ENCODE data around the gene LYAR.

LYAR gene

DNA sequence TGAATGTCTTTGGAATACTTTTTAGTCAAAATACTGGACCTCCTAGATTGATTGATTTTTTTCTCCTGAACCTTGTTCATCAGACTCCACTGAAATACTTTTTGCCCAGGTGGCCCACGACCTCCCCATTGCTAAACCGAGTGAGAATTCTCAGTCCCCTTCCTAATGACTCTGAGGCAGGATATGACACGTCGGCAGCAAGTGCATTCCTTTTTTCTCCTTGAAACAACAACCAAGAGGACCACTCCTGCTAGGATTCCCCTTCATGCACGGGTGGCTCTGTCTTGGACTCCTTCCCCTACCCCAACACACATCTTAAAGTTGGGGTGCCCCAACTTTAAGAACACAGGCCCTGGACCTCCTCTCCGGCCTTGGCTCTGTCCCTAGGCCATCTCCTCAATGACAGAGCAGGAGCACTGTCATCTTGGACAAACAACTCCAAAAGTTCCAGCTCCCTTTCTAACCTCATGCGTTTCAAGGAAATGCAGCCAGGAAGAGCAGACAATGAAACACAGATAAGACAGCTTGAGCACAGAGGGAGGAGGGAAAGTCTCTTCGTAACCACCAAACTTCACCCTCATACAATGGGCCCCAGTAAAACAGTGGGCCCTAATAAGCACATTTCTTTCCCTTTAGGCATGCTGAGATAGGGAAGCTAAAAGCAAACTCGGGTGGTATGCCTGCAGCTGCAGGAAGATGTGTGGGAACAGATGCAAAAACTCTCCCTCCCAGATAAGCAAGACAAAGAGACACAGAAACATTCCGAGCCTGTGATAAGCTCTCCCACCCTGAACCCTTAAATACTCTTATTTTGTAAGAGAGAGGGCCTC lies 34.0 kb upstream of the LYAR start:
- Histone ChIP-seq H3K9me3 (ENCODE audit: low read length) (no peaks in the 10 kb centered on the region), H3K27ac (ENCODE audit: low read depth, low read length, poor library complexity, severe bottlenecking) (no peak overlapping the region), H3K79me2 (ENCODE audit: insufficient read depth, low read length) (no peaks in the 10 kb centered on the region), H3F3A (ENCODE audit: insufficient read depth, low read length) (no peaks in the 10 kb centered on the region), H3K27me3 (ENCODE audit: insufficient read depth, low read length) (no peaks in the 10 kb centered on the region), H4K20me1 (ENCODE audit: insufficient read depth, low read length) (no peaks in the 10 kb centered on the region), H3K9ac (ENCODE audit: low read length) (no peak overlapping the region), H2AFZ (ENCODE audit: low read length) (no peak overlapping the region), H3K4me2 (ENCODE audit: low read length) (no peak overlapping the region), H3K36me3 (ENCODE audit: insufficient read depth, low read length) (peaks cover 9% of the 10 kb centered on the region; the same call in 1 of the 2 replicates), H3K9me2 (ENCODE audit: low read depth, low read length) (no peaks in the 10 kb centered on the region), H3K4me1 (ENCODE audit: insufficient read depth, low read length, severe bottlenecking) (no peaks in the 10 kb centered on the region), H3K4me3 (ENCODE audit: low read depth, low read length, poor library complexity, severe bottlenecking) (no peak overlapping the region)
- no peak for TF ChIP-seq EZH2 (IDR thresholded peaks at IDR 0.05; ENCODE audit: borderline replicate concordance, low read length)
- TF ChIP-seq, protein P1, sequence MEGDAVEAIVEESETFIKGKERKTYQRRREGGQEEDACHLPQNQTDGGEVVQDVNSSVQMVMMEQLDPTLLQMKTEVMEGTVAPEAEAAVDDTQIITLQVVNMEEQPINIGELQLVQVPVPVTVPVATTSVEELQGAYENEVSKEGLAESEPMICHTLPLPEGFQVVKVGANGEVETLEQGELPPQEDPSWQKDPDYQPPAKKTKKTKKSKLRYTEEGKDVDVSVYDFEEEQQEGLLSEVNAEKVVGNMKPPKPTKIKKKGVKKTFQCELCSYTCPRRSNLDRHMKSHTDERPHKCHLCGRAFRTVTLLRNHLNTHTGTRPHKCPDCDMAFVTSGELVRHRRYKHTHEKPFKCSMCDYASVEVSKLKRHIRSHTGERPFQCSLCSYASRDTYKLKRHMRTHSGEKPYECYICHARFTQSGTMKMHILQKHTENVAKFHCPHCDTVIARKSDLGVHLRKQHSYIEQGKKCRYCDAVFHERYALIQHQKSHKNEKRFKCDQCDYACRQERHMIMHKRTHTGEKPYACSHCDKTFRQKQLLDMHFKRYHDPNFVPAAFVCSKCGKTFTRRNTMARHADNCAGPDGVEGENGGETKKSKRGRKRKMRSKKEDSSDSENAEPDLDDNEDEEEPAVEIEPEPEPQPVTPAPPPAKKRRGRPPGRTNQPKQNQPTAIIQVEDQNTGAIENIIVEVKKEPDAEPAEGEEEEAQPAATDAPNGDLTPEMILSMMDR (IDR thresholded peaks at IDR 0.05; ENCODE audit: low read length) = no peak

DNA sequence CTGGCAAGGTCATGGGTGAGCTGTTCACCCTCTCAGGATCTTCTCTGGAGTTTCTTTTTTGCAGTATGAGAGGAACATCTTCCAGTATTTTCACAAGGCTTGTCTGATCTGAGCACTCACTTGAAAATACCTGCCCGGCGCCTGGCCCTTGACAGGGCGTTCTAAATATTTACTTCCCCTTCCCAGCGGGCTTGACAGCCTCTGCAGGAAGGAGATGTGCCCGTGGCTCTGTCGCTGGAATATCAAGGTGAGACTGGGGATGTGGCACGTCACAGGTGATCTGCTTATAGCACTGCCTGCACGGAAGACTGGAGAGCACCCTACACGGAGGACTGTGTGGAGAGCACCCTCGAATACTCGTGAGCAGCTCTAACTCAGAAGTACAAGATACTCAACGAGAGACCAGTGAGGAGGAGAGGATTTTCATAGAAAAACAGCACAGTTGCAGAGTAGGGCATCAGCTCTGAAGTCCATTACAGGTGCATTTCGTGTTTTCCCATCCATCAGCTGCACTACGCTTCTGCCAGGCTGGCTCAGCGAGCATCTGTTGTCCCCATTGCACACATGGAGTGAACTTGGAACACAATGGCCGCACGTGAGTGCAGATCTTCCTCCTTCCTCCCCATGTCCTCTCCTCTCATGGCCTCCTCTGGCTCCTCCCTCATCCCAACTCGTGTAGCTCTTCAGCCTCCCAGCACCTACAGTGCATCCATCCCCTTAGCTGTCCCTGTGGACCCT lies 32.2 kb upstream of the LYAR start:
- peaks cover 4% of the 10 kb centered on the region for H3K4me1 ChIP-seq (ENCODE audit: insufficient read depth, low read length, severe bottlenecking)
- H4K20me1 ChIP-seq (ENCODE audit: insufficient read depth, low read length) = no peaks in the 10 kb centered on the region
- H3K9me3 ChIP-seq (ENCODE audit: low read length) = no peaks in the 10 kb centered on the region
- H3K4me2 ChIP-seq (ENCODE audit: low read length) = no peak overlapping the region
- H3F3A ChIP-seq (ENCODE audit: insufficient read depth, low read length) = no peaks in the 10 kb centered on the region
- H3K9ac ChIP-seq (ENCODE audit: low read length) = no peak overlapping the region
- no peak overlapping the region for H2AFZ ChIP-seq (ENCODE audit: low read length)
- no peak overlapping the region for H3K27ac ChIP-seq (ENCODE audit: low read depth, low read length, poor library complexity, severe bottlenecking)
- H3K9me2 ChIP-seq (ENCODE audit: low read depth, low read length) = no peaks in the 10 kb centered on the region
- no peaks in the 10 kb centered on the region for H3K79me2 ChIP-seq (ENCODE audit: insufficient read depth, low read length)
- peaks cover 9% of the 10 kb centered on the region; the same call in 1 of the 2 replicates for H3K36me3 ChIP-seq (ENCODE audit: insufficient read depth, low read length)
- TF ChIP-seq, protein P1 (IDR thresholded peaks at IDR 0.05; ENCODE audit: low read length) = no peak
- TF ChIP-seq EZH2 (IDR thresholded peaks at IDR 0.05; ENCODE audit: borderline replicate concordance, low read length) = no peak
- no peak overlapping the region for H3K4me3 ChIP-seq (ENCODE audit: low read depth, low read length, poor library complexity, severe bottlenecking)
- no peaks in the 10 kb centered on the region for H3K27me3 ChIP-seq (ENCODE audit: insufficient read depth, low read length)

DNA sequence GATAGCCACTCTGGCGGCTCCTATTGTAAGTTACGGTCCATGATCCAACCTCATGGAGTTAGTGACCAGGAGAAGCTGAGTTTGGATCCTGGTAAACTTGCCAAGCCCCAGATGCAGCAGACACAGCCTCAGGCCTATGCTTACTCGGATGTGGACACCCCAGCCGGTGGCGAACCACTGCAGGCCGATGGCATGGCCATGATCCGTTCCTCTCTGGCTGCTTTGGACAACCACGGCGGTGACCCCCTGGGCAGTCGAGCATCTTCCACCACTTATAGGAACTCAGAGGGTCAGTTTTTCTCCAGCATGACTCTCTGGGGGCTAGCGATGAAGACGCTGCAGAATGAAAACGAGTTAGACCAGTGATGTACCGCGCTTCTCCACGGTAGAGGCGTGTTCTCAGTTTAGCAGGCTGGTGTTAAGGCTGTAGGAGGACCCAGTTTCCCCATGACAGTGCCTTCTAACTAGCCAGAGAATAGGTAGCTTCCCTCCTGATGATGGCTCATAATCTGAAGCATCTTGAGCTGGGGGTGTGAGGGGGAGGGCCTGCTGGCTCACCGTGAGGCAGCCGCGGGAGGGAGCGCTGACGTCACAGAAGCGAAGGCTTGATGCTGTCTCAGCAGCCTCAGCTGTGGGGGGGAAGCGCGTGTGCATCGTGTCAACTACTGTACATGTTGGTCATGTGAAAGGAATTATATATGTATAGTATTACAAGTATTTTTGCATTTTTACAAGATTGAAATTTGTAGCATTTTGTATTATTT lies 31.2 kb upstream of the LYAR start:
- Histone ChIP-seq H3K27ac (ENCODE audit: low read depth, low read length, poor library complexity, severe bottlenecking) (no peak overlapping the region), H3K9me3 (ENCODE audit: low read length) (no peaks in the 10 kb centered on the region), H3F3A (ENCODE audit: insufficient read depth, low read length) (no peaks in the 10 kb centered on the region), H3K9me2 (ENCODE audit: low read depth, low read length) (no peaks in the 10 kb centered on the region), H3K27me3 (ENCODE audit: insufficient read depth, low read length) (no peaks in the 10 kb centered on the region), H3K4me2 (ENCODE audit: low read length) (no peak overlapping the region), H3K4me1 (ENCODE audit: insufficient read depth, low read length, severe bottlenecking) (peaks cover 13% of the 10 kb centered on the region), H3K79me2 (ENCODE audit: insufficient read depth, low read length) (no peaks in the 10 kb centered on the region), H3K4me3 (ENCODE audit: low read depth, low read length, poor library complexity, severe bottlenecking) (no peak overlapping the region), H3K9ac (ENCODE audit: low read length) (no peak overlapping the region), H2AFZ (ENCODE audit: low read length) (no peak overlapping the region), H3K36me3 (ENCODE audit: insufficient read depth, low read length) (peaks cover 14% of the 10 kb centered on the region), H4K20me1 (ENCODE audit: insufficient read depth, low read length) (no peaks in the 10 kb centered on the region)
- no peak for TF ChIP-seq EZH2 (IDR thresholded peaks at IDR 0.05; ENCODE audit: borderline replicate concordance, low read length)
- TF ChIP-seq, protein P1 (IDR thresholded peaks at IDR 0.05; ENCODE audit: low read length) = no peak

Data from OCI-LY1 (cell line).